GM12801 (cell line): ENCODE measurements around the gene PODXL2.

ENCODE experiments used
- CTCF ChIP-seq: IDR thresholded peaks from one replicate; pipeline ENCODE4 v1.5.1; 2011; ENCODE audit warnings: control low read depth; ENCODE audit not compliant: insufficient read length; ENCODE audit errors: extremely low read depth

PODXL2 gene

GRCh38 chr3:127691974-127692373 lies 63.0 kb downstream of the PODXL2 start:
- no peak for TF ChIP-seq CTCF

GRCh38 chr3:127692501-127693335 lies 63.7 kb downstream of the PODXL2 start:
- TF ChIP-seq CTCF = no peak

GRCh38 chr3:127693336-127693843 lies 64.4 kb downstream of the PODXL2 start:
- TF ChIP-seq CTCF = no peak

GRCh38 chr3:127694467-127695215 lies 65.7 kb downstream of the PODXL2 start:
- no peak for TF ChIP-seq CTCF

- no peak for TF ChIP-seq CTCF
These were observed 68.7 kb downstream of the PODXL2 start for GRCh38 chr3:127697551-127698240.

GRCh38 chr3:127698286-127698685 lies 69.3 kb downstream of the PODXL2 start:
- TF ChIP-seq CTCF = no peak
